ENCODE results near the gene ANP32E. TPM values are rescaled to one million over a fixed set of nuclear protein-coding genes. Genes with fewer than 3 reads are reported as not detected.
A peak's percentile ranks its signal among the peaks of the same experiment; 100 is the strongest.

Gene ANP32E
- total and polyA plus RNA-seq, 2 experiments from 2014 or later = 20.0 to 26.1 TPM

DNA sequence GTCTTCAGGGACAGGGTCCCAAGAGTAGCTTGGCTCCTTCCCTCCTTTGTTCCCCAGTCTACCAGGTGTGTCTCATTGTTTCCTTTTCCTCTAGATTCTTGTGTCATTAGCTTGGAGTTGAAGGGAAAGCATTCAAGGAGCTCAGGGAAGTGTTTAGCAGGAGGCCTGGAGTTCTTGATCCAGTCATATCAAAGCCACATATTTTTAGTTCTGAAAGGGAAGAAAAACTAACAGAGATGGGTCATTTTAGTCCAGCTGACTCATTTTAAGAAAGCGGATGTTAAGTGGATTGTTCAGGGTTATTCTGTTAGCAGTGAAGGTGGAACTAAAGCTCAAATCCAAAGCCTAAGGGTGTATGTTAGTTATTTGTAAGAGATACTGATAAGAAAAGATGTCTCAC lies 37.4 kb upstream of the ANP32E start:
- Histone ChIP-seq H3K79me2 (peaks cover 4% of the 10 kb centered on the region), H3K4me2 (peak overlapping the region; percentile 77), H3K4me3 (no peak overlapping the region), H3K27ac (peak overlapping the region; percentile 89), H3K27me3 (no peaks in the 10 kb centered on the region), H3K9me2 (replicated peaks; ENCODE audit: insufficient read depth) (no peaks in the 10 kb centered on the region), H3K9me3 (ENCODE audit: low read depth) (no peaks in the 10 kb centered on the region), H2AFZ (no peak overlapping the region), H3K36me3 (replicated peaks; ENCODE audit: insufficient read depth, low read depth) (no peaks in the 10 kb centered on the region), H4K20me1 (ENCODE audit: insufficient read depth, poor library complexity, severe bottlenecking) (no peaks in the 10 kb centered on the region), H3K4me1 (ENCODE audit: insufficient read depth) (peaks cover 12% of the 10 kb centered on the region)
- 76% methylated on average over 1 of the region's 1 CpG for whole genome bisulfite sequencing (ENCODE audit: low lambda C conversion rate, missing lambda C conversion rate)
- DNase-seq (ENCODE audit: low spot score) = no peak
- TF ChIP-seq EZH2phosphoT487 (IDR thresholded peaks at IDR 0.05; ENCODE audit: low read depth, severe bottlenecking, unreplicated experiment) (no peak), EZH2 (IDR thresholded peaks at IDR 0.05; ENCODE audit: borderline replicate concordance) (no peak), CTCF (IDR thresholded peaks at IDR 0.05; ENCODE audit: poor library complexity) (no peak)

GRCh38 chr1:150271291-150271959 lies 35.5 kb upstream of the ANP32E start:
- Histone ChIP-seq H3K27ac (peak overlapping the region; percentile 89), H3K4me3 (no peak overlapping the region), H3K36me3 (replicated peaks; ENCODE audit: insufficient read depth, low read depth) (no peaks in the 10 kb centered on the region), H3K79me2 (peaks cover 23% of the 10 kb centered on the region), H4K20me1 (ENCODE audit: insufficient read depth, poor library complexity, severe bottlenecking) (no peaks in the 10 kb centered on the region), H3K4me2 (no peak overlapping the region), H2AFZ (no peak overlapping the region), H3K9me3 (ENCODE audit: low read depth) (no peaks in the 10 kb centered on the region), H3K9me2 (replicated peaks; ENCODE audit: insufficient read depth) (no peaks in the 10 kb centered on the region), H3K4me1 (ENCODE audit: insufficient read depth) (peaks cover 19% of the 10 kb centered on the region), H3K27me3 (no peaks in the 10 kb centered on the region)
- no peak for TF ChIP-seq EZH2phosphoT487 (IDR thresholded peaks at IDR 0.05; ENCODE audit: low read depth, severe bottlenecking, unreplicated experiment)
- no peak for TF ChIP-seq EZH2 (IDR thresholded peaks at IDR 0.05; ENCODE audit: borderline replicate concordance)
- no peak for DNase-seq (ENCODE audit: low spot score)
- WGBS (ENCODE audit: low lambda C conversion rate, missing lambda C conversion rate) = 94% methylated on average over 7 of the region's 7 CpGs

GRCh38 chr1:150269451-150269850 lies 33.5 kb upstream of the ANP32E start:
- peak overlapping the region; percentile 63 for H2AFZ ChIP-seq
- TF ChIP-seq CTCF (IDR thresholded peaks at IDR 0.05; ENCODE audit: poor library complexity) (no peak), EZH2phosphoT487 (IDR thresholded peaks at IDR 0.05; ENCODE audit: low read depth, severe bottlenecking, unreplicated experiment) (no peak), EZH2 (IDR thresholded peaks at IDR 0.05; ENCODE audit: borderline replicate concordance) (no peak)
- 30% methylated on average over 10 of the region's 10 CpGs for WGBS (ENCODE audit: low lambda C conversion rate, missing lambda C conversion rate)

DNA sequence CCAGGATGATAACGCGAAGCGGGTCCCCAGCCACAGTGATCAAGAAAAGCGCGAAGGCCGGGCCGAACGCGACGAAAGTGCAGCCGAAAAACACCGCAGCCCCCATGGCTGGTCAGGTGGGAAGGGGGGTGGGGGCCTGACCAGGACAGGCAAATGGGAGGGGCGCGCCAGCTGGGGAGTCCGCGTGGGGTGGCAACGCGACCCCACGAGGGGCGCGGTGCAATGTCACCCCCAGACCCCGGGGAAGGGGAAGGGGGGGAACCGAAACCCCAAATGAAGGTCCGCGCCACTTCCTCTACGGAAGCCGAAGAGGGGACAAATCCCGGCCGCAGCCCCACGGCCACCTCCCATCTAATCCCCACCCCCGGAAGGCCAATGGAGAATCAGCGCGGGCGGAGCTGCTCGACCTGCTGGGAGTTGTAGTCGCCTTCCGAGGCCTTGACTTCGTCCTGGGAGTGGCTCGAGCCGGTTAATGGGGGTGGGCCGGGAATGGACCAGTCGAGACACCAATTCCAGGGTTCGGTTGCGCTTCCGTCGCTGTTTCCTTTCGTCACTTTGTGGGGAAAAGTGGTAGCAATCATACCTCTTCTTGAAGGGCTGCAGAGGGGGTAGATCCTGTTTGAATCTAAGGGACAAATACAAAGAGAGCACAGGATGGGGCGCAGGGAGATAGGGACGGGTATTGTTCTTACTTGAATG lies 32.9 kb upstream of the ANP32E start, which contains the start of gene APH1A:
Gene APH1A, minus strand, starts transcription at position 312 of the 699 bp plus-strand sequence. Its CDS starts 206 bp downstream, at position 106.
- Histone ChIP-seq H3K27me3 (no peaks in the 10 kb centered on the region), H2AFZ (peak within 1 kb of the TSS; percentile 70), H3K27ac (peak within 1 kb of the TSS; percentile 95), H3K4me1 (ENCODE audit: insufficient read depth) (peaks cover 19% of the 10 kb centered on the region), H3K4me2 (peak within 1 kb of the TSS; percentile 93), H3K4me3 (peak within 1 kb of the TSS; percentile 58), H3K9me2 (replicated peaks; ENCODE audit: insufficient read depth) (no peaks in the 10 kb centered on the region), H4K20me1 (ENCODE audit: insufficient read depth, poor library complexity, severe bottlenecking) (no peaks in the 10 kb centered on the region), H3K79me2 (peaks cover 24% of the 10 kb centered on the region), H3K9me3 (ENCODE audit: low read depth) (no peaks in the 10 kb centered on the region), H3K36me3 (replicated peaks; ENCODE audit: insufficient read depth, low read depth) (no peaks in the 10 kb centered on the region)
- DNase-seq (ENCODE audit: low spot score) = peak; percentile 97
- WGBS (ENCODE audit: low lambda C conversion rate, missing lambda C conversion rate) = 2% methylated on average over 36 of the region's 49 CpGs
- TF ChIP-seq CTCF (IDR thresholded peaks at IDR 0.05; ENCODE audit: poor library complexity) = no peak
- TF ChIP-seq EZH2 (IDR thresholded peaks at IDR 0.05; ENCODE audit: borderline replicate concordance) = no peak
- TF ChIP-seq EZH2phosphoT487 (IDR thresholded peaks at IDR 0.05; ENCODE audit: low read depth, severe bottlenecking, unreplicated experiment) = no peak

More at GRCh38 chr1:150269451-150269850, 33.5 kb upstream of the ANP32E start:
- peaks cover 19% of the 10 kb centered on the region for H3K4me1 ChIP-seq (ENCODE audit: insufficient read depth)
- H3K9me3 ChIP-seq (ENCODE audit: low read depth) = no peaks in the 10 kb centered on the region
- H3K36me3 ChIP-seq (replicated peaks; ENCODE audit: insufficient read depth, low read depth) = no peaks in the 10 kb centered on the region
- H3K9me2 ChIP-seq (replicated peaks; ENCODE audit: insufficient read depth) = no peaks in the 10 kb centered on the region
- H3K4me2 ChIP-seq = peak overlapping the region; percentile 79
- H4K20me1 ChIP-seq (ENCODE audit: insufficient read depth, poor library complexity, severe bottlenecking) = no peaks in the 10 kb centered on the region
- H3K27me3 ChIP-seq = no peaks in the 10 kb centered on the region
- H3K79me2 ChIP-seq = peaks cover 24% of the 10 kb centered on the region
- H3K4me3 ChIP-seq = peak overlapping the region; percentile 32
- H3K27ac ChIP-seq = peak overlapping the region; percentile 84
- DNase-seq (ENCODE audit: low spot score) = no peak

All from hepatocyte (in vitro differentiated cells).